ENCODE data around the gene CBLB. TPM values are rescaled to one million over a fixed set of nuclear protein-coding genes. Genes with fewer than 3 reads are reported as not detected.

CBLB gene
- total and polyA plus RNA-seq, 2 of the 4 experiments (the other 2 are of a cell fraction) = 10.1 to 20.1 TPM

GRCh38 chr3:105880681-105881290, 12.0 kb upstream of the CBLB start:
- no peaks in the 10 kb centered on the region for H3K27me3 ChIP-seq (ENCODE audit: control insufficient read depth, insufficient read depth, low read length)
- no peaks in the 10 kb centered on the region for H3K9me3 ChIP-seq (ENCODE audit: control insufficient read depth, insufficient read depth, low read length)
- H3K79me1 ChIP-seq (ENCODE audit: low read depth in 1 of 2, low read length in 2 of 2) = no peaks in the 10 kb centered on the region
- H3K9ac ChIP-seq (ENCODE audit: low read depth, low read length) = no peak overlapping the region
- no peak overlapping the region for H4K91ac ChIP-seq (ENCODE audit: insufficient read depth, low read depth, low read length)
- H3K18ac ChIP-seq (ENCODE audit: low read depth, low read length) = no peak overlapping the region
- no peaks in the 10 kb centered on the region for H3K9me1 ChIP-seq (ENCODE audit: insufficient read depth, low read length)
- H3K4me2 ChIP-seq (ENCODE audit: low read depth, low read length) = peak overlapping the region; percentile 22
- H3K56ac ChIP-seq (ENCODE audit: extremely low read depth, insufficient read depth, low read length) = no peak overlapping the region
- no TSS peak for BruUV-seq (replicated peaks)
- intact Hi-C loops (cut with micrococcal nuclease) = no loop called here
- no CpG with 5 or more reads among the region's 4 CpGs for WGBS, 2 experiments (ENCODE audit: extremely low coverage in 2 of 2, insufficient read length in 1 of 2)
- H3K4ac ChIP-seq (ENCODE audit: low read depth, low read length) = no peak overlapping the region
- H2AK9ac ChIP-seq (replicated peaks; ENCODE audit: low read depth, low read length, poor library complexity) = no peak overlapping the region
- no peak overlapping the region for H4K5ac ChIP-seq (ENCODE audit: low read depth, low read length)
- in situ Hi-C loops (cut with MboI; ENCODE audit: low sequenced_read_pairs) = no loop called here
- H2AFZ ChIP-seq (replicated peaks; ENCODE audit: low read length, poor library complexity) = no peak overlapping the region
- TF ChIP-seq MAFK (IDR thresholded peaks at IDR 0.05; ENCODE audit: low read depth, low read length) (0 out of 2 replicates have a peak, but pooled peaks have one; percentile 25), CHD1 (IDR thresholded peaks at IDR 0.05; ENCODE audit: low read depth, low read length) (no peak), CEBPB (IDR thresholded peaks at IDR 0.05; ENCODE audit: low read depth, low read length) (no peak), FOS (IDR thresholded peaks at IDR 0.05; ENCODE audit: low read depth, low read length) (no peak)
- H2BK20ac ChIP-seq (ENCODE audit: low read depth, low read length) = no peak overlapping the region
- no peak overlapping the region for H2BK120ac ChIP-seq (ENCODE audit: low read depth, low read length)
- peak overlapping the region; percentile 59; the same call in 1 of the 2 replicates for H3K27ac ChIP-seq (ENCODE audit: insufficient read depth, low read length)
- H2BK5ac ChIP-seq (ENCODE audit: low read depth, low read length, poor library complexity, severe bottlenecking) = no peak overlapping the region
- H3K4me3 ChIP-seq (ENCODE audit: insufficient read depth, low read depth, low read length) = no peak overlapping the region
- dilution Hi-C loops (cut with HindIII; ENCODE audit: low sequenced_read_pairs, unreplicated experiment) = no loop called here
- POLR2A ChIA-PET (ENCODE audit: unreplicated experiment) = no interaction called here
- peak overlapping the region in 1 of 2 experiments; percentile 53; a peak in 1 of 4 replicates for H4K8ac ChIP-seq (ENCODE audit: low read depth in 2 of 2, low read length in 2 of 2)
- H4K20me1 ChIP-seq (ENCODE audit: insufficient read depth, low read length) = no peaks in the 10 kb centered on the region
- no peak overlapping the region for H2BK15ac ChIP-seq (ENCODE audit: low read depth, low read length)
- no peak overlapping the region for H2AK5ac ChIP-seq (ENCODE audit: low read depth, low read length)
- peaks cover 4% of the 10 kb centered on the region for H3K4me1 ChIP-seq (ENCODE audit: control insufficient read depth, insufficient read depth, low read length)
- peak; percentile 87 for ATAC-seq (ENCODE audit: low read depth)
- CTCF ChIA-PET = interaction anchor here (0.6 kb wide), 1 partner anchor 95 kb away, joined by 3 read pairs; no protein-coding TSS in a partner anchor
- DNase-seq = peak; percentile 66
- H3K23ac ChIP-seq (ENCODE audit: low read depth, low read length) = no peak overlapping the region
- H3K14ac ChIP-seq (replicated peaks; ENCODE audit: low read depth, low read length) = no peak overlapping the region
- no peaks in the 10 kb centered on the region for H3K36me3 ChIP-seq (ENCODE audit: control insufficient read depth, insufficient read depth, low read length)
